CD4-positive, alpha-beta T cell treated with Interleukin-12 subunit alpha and Interleukin-12 subunit beta, for 1 hour (primary cell): ENCODE data around the gene EEF1A2.

Experiments used
- DNase-seq: peaks from one replicate; pipeline ENCODE4 v3.0.0-alpha.2; 2020

EEF1A2 gene

GRCh38 chr20:63497946-63498935, 642 bp downstream of the EEF1A2 start:
- DNase-seq, result no peak

GRCh38 chr20:63497138-63497945, 1.5 kb downstream of the EEF1A2 start:
- no peak for DNase-seq

- no peak for DNase-seq
Measured at GRCh38 chr20:63496596-63497120, 2.2 kb downstream of the EEF1A2 start.

GRCh38 chr20:63495741-63496595, 2.9 kb downstream of the EEF1A2 start:
- DNase-seq, result peak; percentile 78

GRCh38 chr20:63495167-63495720, 3.6 kb downstream of the EEF1A2 start:
- DNase-seq, result no peak

GRCh38 chr20:63494420-63495166, 4.3 kb downstream of the EEF1A2 start:
- no peak for DNase-seq

GRCh38 chr20:63494084-63494419, 4.8 kb downstream of the EEF1A2 start:
- DNase-seq, result no peak

GRCh38 chr20:63493563-63494020, 5.3 kb downstream of the EEF1A2 start:
- no peak for DNase-seq

- DNase-seq, result no peak
Measured at GRCh38 chr20:63492982-63493381, 5.9 kb downstream of the EEF1A2 start.

- DNase-seq, result no peak
Measured at GRCh38 chr20:63492518-63492917, 6.4 kb downstream of the EEF1A2 start.

- no peak for DNase-seq
Measured at GRCh38 chr20:63491635-63492230, 7.2 kb downstream of the EEF1A2 start.

GRCh38 chr20:63491078-63491477, 7.8 kb downstream of the EEF1A2 start:
- DNase-seq, result no peak

- no peak for DNase-seq
Measured at GRCh38 chr20:63490416-63490815, 8.5 kb downstream of the EEF1A2 start.

- no peak for DNase-seq
Measured at GRCh38 chr20:63488315-63489251, 10.3 kb downstream of the EEF1A2 start.

- no peak for DNase-seq
Measured at GRCh38 chr20:63487781-63488241, 11.1 kb downstream of the EEF1A2 start.

GRCh38 chr20:63487116-63487764, 11.6 kb downstream of the EEF1A2 start:
- DNase-seq, result no peak

GRCh38 chr20:63486300-63486855, 12.5 kb downstream of the EEF1A2 start:
- DNase-seq, result no peak

- DNase-seq, result no peak
Measured at GRCh38 chr20:63484651-63485403, 14.1 kb downstream of the EEF1A2 start.
